ENCODE measurements around the gene TUBB8.
"Not testable (repeated sequence)": the region's sequence is repeated elsewhere in the genome, so short reads cannot be mapped to it uniquely, and the experiment has no call there.

The TUBB8 gene

GRCh38 chr10:13315-13635, 35.8 kb downstream of the TUBB8 start:
- DNase-seq = not testable (repeated sequence)

GRCh38 chr10:12444-13314, 36.4 kb downstream of the TUBB8 start:
- not testable (repeated sequence) for DNase-seq

GRCh38 chr10:11260-11659, 37.8 kb downstream of the TUBB8 start:
- not testable (repeated sequence) for DNase-seq

GRCh38 chr10:10261-10971, 38.7 kb downstream of the TUBB8 start:
- not testable (repeated sequence) for DNase-seq
